GM18520 (cell line): Measurements from ENCODE around the gene MVB12B.

Experiments used
- ATAC-seq: cut with Tn5 transposase; IDR thresholded peaks from one replicate; pipeline ENCODE4 v1.9.1; 2021; ENCODE audit not compliant: unreplicated experiment

Gene MVB12B

GRCh38 chr9:126380447-126380846, 53.8 kb downstream of the MVB12B start:
- ATAC-seq = no peak

GRCh38 chr9:126381195-126381594, 54.6 kb downstream of the MVB12B start:
- no peak for ATAC-seq

GRCh38 chr9:126383406-126384046, 56.9 kb downstream of the MVB12B start:
- no peak for ATAC-seq

- no peak for ATAC-seq
These were observed 58.3 kb downstream of the MVB12B start for GRCh38 chr9:126384926-126385325.

GRCh38 chr9:126386088-126386487, 59.5 kb downstream of the MVB12B start:
- no peak for ATAC-seq

GRCh38 chr9:126386776-126387175, 60.1 kb downstream of the MVB12B start:
- ATAC-seq = no peak

GRCh38 chr9:126388964-126389708, 62.5 kb downstream of the MVB12B start:
- no peak for ATAC-seq

GRCh38 chr9:126389992-126390391, 63.4 kb downstream of the MVB12B start:
- no peak for ATAC-seq

GRCh38 chr9:126390923-126391322, 64.3 kb downstream of the MVB12B start:
- ATAC-seq = no peak

GRCh38 chr9:126391713-126392661, 65.4 kb downstream of the MVB12B start:
- ATAC-seq = no peak

- ATAC-seq = no peak
These were observed 66.2 kb downstream of the MVB12B start for GRCh38 chr9:126392662-126393371.

- ATAC-seq = no peak
These were observed 67.2 kb downstream of the MVB12B start for GRCh38 chr9:126393876-126394275.

GRCh38 chr9:126394802-126395201, 68.2 kb downstream of the MVB12B start:
- ATAC-seq = no peak

GRCh38 chr9:126395439-126396212, 69.0 kb downstream of the MVB12B start:
- no peak for ATAC-seq

- ATAC-seq = peak; percentile 90
These were observed 70.4 kb downstream of the MVB12B start for GRCh38 chr9:126397056-126397455.

- no peak for ATAC-seq
These were observed 71.9 kb downstream of the MVB12B start for GRCh38 chr9:126398403-126399058.

GRCh38 chr9:126399251-126399650, 72.6 kb downstream of the MVB12B start:
- ATAC-seq = no peak

- ATAC-seq = no peak
These were observed 73.2 kb downstream of the MVB12B start for GRCh38 chr9:126399789-126400188.

- no peak for ATAC-seq
These were observed 73.9 kb downstream of the MVB12B start for GRCh38 chr9:126400571-126400970.

- no peak for ATAC-seq
These were observed 74.5 kb downstream of the MVB12B start for GRCh38 chr9:126401107-126401506.
